Measurements from ENCODE around the gene AP1G2. TPM values are rescaled to one million over a fixed set of nuclear protein-coding genes. Genes with fewer than 3 reads are reported as not detected.

AP1G2 gene
- total and polyA plus RNA-seq, 2 of the 13 experiments (the other 11 are each of a cell fraction or from before 2014, with no cell fraction given) = 96.9 to 611 TPM

DNA sequence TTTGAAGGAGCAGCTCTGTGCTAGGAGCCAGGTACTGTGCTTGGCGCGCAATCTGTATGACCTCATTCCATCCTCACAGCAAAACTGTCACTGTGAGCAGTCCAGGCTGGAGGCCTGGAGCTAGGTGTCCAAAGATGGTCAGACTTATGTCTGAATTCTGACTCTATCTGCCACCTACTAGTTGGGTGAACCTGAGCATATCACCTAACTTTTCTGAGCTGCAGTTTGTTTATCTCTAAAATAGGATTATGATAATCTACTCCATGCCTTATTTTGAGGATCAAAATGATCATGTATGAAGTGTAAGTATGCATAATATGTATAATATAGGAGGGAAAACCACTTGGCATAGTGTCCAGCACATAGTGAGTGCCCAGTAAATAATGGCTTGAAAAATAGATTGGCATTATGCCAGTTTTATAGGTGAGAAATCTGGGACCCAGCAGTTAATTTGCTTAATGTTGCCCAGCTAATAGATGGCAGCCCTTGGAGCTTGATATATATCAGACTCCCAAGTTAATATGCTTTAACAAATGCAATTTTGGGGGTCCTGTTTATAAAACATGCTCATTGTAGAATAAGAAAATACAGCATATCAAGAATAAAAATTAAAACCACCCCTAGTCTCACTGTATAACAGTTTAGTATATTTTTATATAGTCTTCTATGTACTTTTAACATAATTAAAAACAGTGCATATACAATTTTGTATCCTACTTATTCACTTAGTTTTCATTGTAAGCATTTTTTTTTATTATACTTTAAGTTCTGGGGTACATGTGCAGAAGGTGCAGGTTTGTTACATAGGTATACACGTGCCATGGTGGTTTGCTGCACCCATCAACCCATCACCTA lies 15.5 kb upstream of the AP1G2 start (continued):
- TF ChIP-seq HCFC1 (IDR thresholded peaks at IDR 0.05; ENCODE audit: low read depth, low read length) (no peak), ZFP62 (CRISPR knock-in tag; IDR thresholded peaks at IDR 0.05) (no peak), ZNF773 (CRISPR knock-in tag; IDR thresholded peaks at IDR 0.05; ENCODE audit: borderline replicate concordance) (no peak), ZNF224 (CRISPR knock-in tag; IDR thresholded peaks at IDR 0.05) (no peak), ZNF234 (CRISPR knock-in tag; conservative IDR thresholded peaks at IDR 0.05) (no peak), ZZZ3 (CRISPR knock-in tag; IDR thresholded peaks at IDR 0.05; ENCODE audit: borderline replicate concordance) (no peak), ZFP1 (CRISPR knock-in tag; IDR thresholded peaks at IDR 0.05) (no peak), TBX2 (CRISPR knock-in tag; IDR thresholded peaks at IDR 0.05; ENCODE audit: borderline replicate concordance) (no peak; the same call in 1 of the 2 replicates), POLR2AphosphoS5 (IDR thresholded peaks at IDR 0.05; ENCODE audit: low read depth, low read length) (peak; percentile 69; the same call in 1 of the 2 replicates), JARID2 (CRISPR knock-in tag; IDR thresholded peaks at IDR 0.05; ENCODE audit: insufficient replicate concordance) (no peak), RFX5 (IDR thresholded peaks at IDR 0.05; ENCODE audit: low read depth, low read length) (no peak), GABPA (IDR thresholded peaks at IDR 0.05; ENCODE audit: low read depth, low read length) (no peak), GABPA (CRISPR knock-in tag; IDR thresholded peaks at IDR 0.05; ENCODE audit: low read depth) (no peak), SAFB2 (CRISPR knock-in tag; IDR thresholded peaks at IDR 0.05; ENCODE audit: borderline replicate concordance, low read depth) (no peak), ZNF629 (CRISPR knock-in tag; conservative IDR thresholded peaks at IDR 0.05) (0 out of 2 replicates have a peak, but pooled peaks have one; percentile 12), ISX (CRISPR knock-in tag; conservative IDR thresholded peaks at IDR 0.05) (no peak; the same call in 1 of the 2 replicates), MIER2 (CRISPR knock-in tag; IDR thresholded peaks at IDR 0.05) (no peak), ZFX (CRISPR knock-in tag; IDR thresholded peaks at IDR 0.05; ENCODE audit: low read depth) (no peak; the same call in 1 of the 2 replicates)
- TF ChIP-seq, protein P1, sequence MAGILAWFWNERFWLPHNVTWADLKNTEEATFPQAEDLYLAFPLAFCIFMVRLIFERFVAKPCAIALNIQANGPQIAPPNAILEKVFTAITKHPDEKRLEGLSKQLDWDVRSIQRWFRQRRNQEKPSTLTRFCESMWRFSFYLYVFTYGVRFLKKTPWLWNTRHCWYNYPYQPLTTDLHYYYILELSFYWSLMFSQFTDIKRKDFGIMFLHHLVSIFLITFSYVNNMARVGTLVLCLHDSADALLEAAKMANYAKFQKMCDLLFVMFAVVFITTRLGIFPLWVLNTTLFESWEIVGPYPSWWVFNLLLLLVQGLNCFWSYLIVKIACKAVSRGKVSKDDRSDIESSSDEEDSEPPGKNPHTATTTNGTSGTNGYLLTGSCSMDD (CRISPR knock-in tag; IDR thresholded peaks at IDR 0.05) = no peak
- TF ChIP-seq, protein P2, sequence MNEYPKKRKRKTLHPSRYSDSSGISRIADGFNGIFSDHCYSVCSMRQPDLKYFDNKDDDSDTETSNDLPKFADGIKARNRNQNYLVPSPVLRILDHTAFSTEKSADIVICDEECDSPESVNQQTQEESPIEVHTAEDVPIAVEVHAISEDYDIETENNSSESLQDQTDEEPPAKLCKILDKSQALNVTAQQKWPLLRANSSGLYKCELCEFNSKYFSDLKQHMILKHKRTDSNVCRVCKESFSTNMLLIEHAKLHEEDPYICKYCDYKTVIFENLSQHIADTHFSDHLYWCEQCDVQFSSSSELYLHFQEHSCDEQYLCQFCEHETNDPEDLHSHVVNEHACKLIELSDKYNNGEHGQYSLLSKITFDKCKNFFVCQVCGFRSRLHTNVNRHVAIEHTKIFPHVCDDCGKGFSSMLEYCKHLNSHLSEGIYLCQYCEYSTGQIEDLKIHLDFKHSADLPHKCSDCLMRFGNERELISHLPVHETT (CRISPR knock-in tag; conservative IDR thresholded peaks at IDR 0.05) = no peak
- TF ChIP-seq, protein P3, sequence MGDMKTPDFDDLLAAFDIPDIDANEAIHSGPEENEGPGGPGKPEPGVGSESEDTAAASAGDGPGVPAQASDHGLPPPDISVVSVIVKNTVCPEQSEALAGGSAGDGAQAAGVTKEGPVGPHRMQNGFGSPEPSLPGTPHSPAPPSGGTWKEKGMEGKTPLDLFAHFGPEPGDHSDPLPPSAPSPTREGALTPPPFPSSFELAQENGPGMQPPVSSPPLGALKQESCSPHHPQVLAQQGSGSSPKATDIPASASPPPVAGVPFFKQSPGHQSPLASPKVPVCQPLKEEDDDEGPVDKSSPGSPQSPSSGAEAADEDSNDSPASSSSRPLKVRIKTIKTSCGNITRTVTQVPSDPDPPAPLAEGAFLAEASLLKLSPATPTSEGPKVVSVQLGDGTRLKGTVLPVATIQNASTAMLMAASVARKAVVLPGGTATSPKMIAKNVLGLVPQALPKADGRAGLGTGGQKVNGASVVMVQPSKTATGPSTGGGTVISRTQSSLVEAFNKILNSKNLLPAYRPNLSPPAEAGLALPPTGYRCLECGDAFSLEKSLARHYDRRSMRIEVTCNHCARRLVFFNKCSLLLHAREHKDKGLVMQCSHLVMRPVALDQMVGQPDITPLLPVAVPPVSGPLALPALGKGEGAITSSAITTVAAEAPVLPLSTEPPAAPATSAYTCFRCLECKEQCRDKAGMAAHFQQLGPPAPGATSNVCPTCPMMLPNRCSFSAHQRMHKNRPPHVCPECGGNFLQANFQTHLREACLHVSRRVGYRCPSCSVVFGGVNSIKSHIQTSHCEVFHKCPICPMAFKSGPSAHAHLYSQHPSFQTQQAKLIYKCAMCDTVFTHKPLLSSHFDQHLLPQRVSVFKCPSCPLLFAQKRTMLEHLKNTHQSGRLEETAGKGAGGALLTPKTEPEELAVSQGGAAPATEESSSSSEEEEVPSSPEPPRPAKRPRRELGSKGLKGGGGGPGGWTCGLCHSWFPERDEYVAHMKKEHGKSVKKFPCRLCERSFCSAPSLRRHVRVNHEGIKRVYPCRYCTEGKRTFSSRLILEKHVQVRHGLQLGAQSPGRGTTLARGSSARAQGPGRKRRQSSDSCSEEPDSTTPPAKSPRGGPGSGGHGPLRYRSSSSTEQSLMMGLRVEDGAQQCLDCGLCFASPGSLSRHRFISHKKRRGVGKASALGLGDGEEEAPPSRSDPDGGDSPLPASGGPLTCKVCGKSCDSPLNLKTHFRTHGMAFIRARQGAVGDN (CRISPR knock-in tag; IDR thresholded peaks at IDR 0.05) = no peak
- TF ChIP-seq, protein P4, sequence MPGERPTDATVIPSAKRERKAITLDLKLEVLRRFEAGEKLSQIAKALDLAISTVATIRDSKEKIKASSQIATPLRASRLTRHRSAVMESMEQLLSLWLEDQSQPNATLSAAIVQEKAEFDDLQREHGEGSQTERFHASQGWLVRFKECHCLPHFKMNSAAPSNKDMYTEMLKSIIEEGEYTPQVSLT (CRISPR knock-in tag; IDR thresholded peaks at IDR 0.05; ENCODE audit: borderline replicate concordance, low read depth) = no peak
- TF ChIP-seq, protein P5, sequence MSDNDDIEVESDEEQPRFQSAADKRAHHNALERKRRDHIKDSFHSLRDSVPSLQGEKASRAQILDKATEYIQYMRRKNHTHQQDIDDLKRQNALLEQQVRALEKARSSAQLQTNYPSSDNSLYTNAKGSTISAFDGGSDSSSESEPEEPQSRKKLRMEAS (IDR thresholded peaks at IDR 0.05) = no peak
